HG03025 (cell line): ENCODE data around the gene KCNK2.

Experiments used
- ATAC-seq: cut with Tn5 transposase; IDR thresholded peaks from one replicate; pipeline ENCODE4 v1.9.1; 2021; ENCODE audit warnings: mild to moderate bottlenecking, moderate library complexity; ENCODE audit not compliant: unreplicated experiment, low FRiP score

The KCNK2 gene

GRCh38 chr1:215243345-215244054 is 161.0 kb downstream of the KCNK2 start:
- no peak for ATAC-seq

DNA sequence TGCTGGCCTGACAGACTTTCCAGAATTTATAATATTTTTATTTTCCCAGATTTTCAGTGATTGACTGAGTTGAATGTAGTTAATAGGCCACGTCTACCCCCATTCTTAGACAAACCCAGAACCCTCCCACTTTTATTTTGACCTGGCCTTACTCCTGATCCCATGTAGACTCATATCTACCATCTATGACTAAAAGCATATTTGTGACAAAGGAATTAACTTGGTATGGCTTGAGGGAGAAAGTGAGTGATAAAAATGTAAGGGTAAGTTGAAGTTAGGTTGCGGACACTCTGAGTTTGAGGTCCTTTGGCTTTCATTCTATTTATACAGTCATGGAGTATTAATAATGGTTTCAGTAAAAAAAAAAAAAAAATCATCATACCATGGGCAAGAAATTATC is 168.4 kb downstream of the KCNK2 start:
- no peak for ATAC-seq

DNA sequence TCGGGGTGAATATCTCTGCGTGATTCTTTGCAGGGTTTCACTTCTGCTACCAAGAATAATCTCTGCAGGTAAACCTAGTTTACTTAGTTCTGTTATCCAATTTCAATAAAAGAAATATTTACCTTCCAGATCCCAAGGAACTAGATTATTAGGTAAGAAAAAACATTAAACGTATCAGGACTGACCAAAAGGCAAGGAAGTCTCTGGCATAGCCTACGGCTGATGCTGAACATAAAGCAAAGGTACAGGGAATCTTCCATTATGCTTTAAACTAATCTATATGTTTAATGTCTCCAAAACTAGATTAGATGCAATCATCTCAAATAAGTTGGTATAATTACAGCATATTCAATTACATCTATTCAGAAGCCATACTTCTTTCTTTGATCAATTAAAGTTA is 168.9 kb downstream of the KCNK2 start:
- no peak for ATAC-seq

GRCh38 chr1:215252164-215252563 is 169.6 kb downstream of the KCNK2 start:
- ATAC-seq, result no peak

DNA sequence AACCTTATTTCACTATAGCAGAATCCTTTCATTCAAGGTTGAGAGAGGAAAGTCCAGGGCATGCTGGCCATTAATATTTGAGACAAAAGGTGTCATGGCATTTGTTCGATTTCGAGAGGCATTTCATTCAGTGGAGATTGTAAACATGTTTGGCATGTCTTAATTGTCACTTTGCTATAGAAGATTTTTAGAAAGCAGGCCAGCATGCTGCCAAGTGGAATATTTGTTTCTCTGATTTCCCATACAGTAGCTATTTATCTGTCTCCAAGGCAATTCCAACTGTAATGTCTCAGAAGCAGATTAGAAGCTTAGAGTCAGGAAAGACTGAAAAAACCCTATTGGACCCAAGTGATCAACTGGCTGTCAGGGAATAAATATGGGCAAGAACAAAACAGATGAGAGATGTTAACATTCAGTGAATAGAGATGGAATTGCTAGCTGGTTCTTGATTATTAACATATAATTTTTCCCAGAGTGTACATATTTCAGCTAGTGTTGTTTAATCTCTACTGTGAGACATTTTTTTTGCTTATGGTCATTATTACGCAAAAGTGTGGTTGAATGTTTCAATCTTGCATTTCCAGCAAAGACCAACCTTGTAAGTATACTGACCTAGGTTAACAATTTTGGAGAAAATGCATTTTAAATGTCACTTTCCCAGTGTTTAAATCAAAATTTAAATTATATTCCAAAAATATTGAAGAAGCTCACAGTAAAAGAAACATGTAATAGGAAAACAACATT is 174.6 kb downstream of the KCNK2 start:
- ATAC-seq, result no peak

- no peak for ATAC-seq
Observed at GRCh38 chr1:215260711-215261110, 178.2 kb downstream of the KCNK2 start.

DNA sequence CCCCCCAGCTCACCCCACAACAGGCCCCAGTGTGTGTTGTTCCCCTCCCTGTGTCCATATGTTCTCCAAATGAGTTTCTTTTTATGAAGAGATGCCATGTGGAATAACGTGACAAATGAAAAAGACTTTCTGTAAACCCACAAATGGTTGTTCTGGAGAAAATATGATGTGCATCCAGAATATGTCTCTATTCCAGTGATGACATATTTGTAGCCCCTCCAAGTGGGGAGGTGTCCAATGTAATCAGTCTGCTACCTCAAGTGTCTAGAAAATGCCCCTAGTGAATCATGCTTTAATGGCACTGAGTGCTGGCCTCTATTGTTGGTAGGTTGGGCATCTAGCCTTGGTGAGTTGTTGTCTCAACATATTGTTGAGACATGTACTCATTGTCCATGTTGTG is 179.6 kb downstream of the KCNK2 start:
- no peak for ATAC-seq

- ATAC-seq, result no peak
Observed at GRCh38 chr1:215263636-215264035, 181.1 kb downstream of the KCNK2 start.

- no peak for ATAC-seq
Observed at GRCh38 chr1:215264649-215265048, 182.1 kb downstream of the KCNK2 start.

DNA sequence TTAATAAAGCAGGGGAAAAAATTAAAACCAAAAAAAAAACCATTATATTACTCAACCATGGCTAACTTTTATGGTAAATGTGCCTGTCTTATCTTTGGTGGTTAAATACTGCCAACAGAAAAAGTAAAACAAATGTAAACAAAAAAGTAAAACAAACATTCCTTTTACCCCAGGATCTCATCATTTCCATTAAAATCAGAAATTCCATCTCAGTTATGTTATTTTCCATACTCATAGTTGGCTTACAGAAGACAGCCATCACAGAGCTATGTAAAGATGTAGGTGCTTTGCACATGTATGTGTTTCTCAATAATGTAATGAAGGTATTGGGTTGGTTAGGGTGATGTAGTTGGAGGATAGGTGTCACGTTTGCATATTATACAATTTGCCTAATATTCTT is 185.0 kb downstream of the KCNK2 start:
- ATAC-seq, result no peak

- ATAC-seq, result no peak
Observed at GRCh38 chr1:215269955-215270354, 187.4 kb downstream of the KCNK2 start.

GRCh38 chr1:215273838-215274516 is 191.4 kb downstream of the KCNK2 start:
- ATAC-seq, result no peak

DNA sequence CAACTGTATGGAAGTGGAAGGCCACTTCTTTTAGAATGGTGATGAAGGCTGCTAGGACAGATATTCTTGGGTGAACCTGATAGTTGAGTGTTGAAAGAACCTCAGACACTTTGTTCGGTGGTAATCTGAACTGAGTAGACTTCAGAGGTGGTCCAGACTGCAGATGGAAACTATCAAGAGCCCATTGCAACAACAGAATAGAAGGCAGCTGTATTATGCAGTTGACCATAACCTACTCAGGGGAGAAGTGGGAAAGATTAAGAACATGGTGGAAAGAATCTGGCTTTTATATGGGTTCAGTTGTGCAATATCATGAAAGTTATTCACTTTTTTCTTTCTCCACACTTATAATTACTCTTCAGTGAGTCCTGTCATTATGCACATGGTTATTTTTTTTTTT is 194.0 kb downstream of the KCNK2 start:
- no peak for ATAC-seq

GRCh38 chr1:215277532-215277931 is 195.0 kb downstream of the KCNK2 start:
- no peak for ATAC-seq

GRCh38 chr1:215279682-215280081 is 197.1 kb downstream of the KCNK2 start:
- no peak for ATAC-seq

- ATAC-seq, result no peak
Observed at GRCh38 chr1:215282557-215282956, 200.0 kb downstream of the KCNK2 start.

GRCh38 chr1:215285013-215285800 is 202.7 kb downstream of the KCNK2 start:
- ATAC-seq, result no peak
